HG03457 (cell line): ENCODE measurements around the gene PLEKHG5.

ENCODE experiments used
- ATAC-seq: cut with Tn5 transposase; IDR thresholded peaks from one replicate; pipeline ENCODE4 v1.9.1; 2021; ENCODE audit warnings: moderate number of reproducible peaks; ENCODE audit not compliant: unreplicated experiment

PLEKHG5 gene, protein sequence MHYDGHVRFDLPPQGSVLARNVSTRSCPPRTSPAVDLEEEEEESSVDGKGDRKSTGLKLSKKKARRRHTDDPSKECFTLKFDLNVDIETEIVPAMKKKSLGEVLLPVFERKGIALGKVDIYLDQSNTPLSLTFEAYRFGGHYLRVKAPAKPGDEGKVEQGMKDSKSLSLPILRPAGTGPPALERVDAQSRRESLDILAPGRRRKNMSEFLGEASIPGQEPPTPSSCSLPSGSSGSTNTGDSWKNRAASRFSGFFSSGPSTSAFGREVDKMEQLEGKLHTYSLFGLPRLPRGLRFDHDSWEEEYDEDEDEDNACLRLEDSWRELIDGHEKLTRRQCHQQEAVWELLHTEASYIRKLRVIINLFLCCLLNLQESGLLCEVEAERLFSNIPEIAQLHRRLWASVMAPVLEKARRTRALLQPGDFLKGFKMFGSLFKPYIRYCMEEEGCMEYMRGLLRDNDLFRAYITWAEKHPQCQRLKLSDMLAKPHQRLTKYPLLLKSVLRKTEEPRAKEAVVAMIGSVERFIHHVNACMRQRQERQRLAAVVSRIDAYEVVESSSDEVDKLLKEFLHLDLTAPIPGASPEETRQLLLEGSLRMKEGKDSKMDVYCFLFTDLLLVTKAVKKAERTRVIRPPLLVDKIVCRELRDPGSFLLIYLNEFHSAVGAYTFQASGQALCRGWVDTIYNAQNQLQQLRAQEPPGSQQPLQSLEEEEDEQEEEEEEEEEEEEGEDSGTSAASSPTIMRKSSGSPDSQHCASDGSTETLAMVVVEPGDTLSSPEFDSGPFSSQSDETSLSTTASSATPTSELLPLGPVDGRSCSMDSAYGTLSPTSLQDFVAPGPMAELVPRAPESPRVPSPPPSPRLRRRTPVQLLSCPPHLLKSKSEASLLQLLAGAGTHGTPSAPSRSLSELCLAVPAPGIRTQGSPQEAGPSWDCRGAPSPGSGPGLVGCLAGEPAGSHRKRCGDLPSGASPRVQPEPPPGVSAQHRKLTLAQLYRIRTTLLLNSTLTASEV

DNA sequence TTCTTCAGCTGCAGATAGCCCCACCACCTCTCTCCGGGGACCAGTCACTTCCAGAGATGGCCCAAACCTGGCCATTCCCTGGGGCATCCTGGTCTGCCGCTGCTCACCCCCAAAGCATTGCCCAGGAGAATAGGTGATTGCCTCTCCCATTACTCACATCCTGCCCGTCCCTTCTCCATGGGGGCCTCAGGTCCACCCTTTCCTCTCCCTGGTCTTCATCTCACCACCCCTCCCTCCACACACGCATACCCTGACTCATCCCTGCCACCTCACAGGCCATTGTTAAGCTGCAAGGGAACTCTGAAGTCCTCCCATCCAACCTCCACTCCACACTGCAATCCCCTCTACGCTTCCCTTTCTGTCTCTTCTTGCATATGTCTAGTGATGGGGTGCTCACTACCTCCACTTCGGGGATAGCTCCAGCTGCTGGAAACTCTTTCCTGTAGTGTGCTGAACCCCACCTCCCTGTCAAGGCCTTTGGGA is at the start of gene PLEKHG5:
TSS of gene PLEKHG5 (minus strand) at position 188 of the 483 bp plus-strand sequence. CDS start 14,096 bp downstream, outside the sequence.
- no peak for ATAC-seq

DNA sequence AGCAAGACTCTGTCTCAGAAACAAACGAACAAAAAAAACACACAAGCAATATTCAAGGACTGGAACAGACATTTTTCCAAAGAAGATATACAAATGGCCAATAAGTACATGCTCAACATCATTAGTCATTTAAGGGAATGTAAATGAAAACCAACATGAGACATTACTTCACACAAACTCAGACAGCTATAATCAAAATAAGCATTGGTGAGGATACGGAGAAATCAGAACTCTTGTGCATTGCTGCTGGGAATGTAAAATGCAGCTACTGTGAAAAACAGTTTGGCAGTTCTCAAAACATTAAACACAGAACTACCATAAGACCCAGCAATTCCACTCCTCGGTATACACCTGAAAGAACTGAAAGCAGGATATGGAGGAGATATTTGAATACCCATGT is 47.5 kb upstream of the PLEKHG5 start:
- no peak for ATAC-seq

DNA sequence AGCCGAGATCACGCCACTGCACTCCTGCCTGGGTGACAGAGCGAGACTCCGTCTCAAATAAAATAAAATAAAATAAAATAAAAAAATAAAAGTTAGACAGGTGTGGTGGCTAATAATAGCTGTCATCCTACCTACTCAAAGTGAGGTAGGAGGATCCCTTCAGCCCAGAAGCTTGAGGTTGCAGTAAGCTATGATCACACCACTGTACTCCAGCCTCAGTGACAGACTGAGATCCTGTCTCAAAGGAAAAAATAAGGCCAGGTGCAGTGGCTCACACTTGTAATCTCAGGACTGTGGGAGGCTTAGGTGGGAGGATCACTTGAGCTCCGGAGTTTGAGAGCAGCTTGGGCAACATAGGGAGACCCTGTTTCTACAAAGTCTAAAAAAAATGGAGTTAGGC is 44.8 kb upstream of the PLEKHG5 start:
- ATAC-seq: no peak

DNA sequence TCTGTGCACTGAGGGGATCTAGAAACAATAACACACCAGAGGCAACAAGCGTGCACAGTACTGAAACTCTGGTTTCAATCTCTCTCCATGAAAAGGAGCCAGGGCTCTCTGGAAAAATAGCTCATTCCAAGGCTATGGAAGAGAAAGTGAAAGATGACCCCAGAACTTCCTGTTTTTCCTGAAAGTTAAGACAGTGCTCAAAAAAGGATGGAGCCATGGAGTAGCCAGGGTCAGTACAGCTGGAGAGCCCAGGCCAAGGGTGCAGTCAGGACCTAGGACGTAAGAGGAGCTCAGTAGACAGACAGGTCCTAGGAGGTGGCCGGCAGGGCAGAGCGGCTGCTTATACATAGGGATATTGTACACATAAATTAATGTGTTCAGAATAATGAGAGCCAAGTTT is 43.7 kb upstream of the PLEKHG5 start:
- no peak for ATAC-seq

DNA sequence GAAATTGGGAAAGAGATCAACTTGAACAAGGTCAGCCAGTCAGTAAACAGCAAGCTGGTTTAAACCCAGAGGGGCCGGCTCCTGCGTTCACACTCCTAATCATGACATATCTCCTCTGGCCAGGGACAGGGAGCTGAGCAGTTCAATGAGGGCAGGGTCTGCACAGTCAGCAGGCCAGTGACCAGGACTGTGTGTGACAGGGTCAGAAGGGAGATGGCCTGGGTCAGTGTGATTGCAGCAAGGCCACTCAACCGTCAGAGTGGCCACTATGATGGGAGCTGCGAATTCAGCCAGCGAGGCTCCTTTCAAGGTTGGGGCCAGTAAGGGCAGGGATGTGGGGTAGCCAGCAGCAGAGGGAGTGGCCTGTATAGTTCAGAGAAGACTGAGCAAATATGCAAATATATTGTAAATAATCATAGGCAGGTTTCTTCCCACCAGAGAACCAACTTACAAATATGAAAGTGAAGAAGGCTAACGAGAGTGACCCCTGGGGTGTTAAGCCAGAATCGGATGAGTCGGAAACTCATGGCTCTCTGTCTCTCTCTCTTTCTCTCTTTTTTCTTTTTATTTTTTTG is 42.9 kb upstream of the PLEKHG5 start:
- no peak for ATAC-seq

DNA sequence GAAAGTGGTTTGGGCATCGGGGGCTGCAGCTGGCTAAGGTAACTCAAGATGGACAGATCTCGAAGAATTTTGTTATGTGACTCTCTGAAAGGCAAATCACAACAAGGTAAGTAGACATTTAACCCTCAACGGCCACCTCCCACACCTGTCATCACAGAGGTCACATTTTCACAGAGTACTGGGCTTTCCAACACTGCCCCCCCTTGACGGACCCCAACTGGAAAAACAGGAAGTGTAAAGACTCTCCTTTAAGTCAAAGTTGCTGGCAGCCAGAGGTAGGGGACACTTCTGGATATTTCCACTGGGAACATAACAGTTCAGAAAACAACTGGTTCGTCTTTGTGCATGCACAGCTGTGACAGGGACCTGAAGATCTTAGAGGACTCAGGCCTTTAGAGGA is 40.5 kb upstream of the PLEKHG5 start:
- no peak for ATAC-seq

DNA sequence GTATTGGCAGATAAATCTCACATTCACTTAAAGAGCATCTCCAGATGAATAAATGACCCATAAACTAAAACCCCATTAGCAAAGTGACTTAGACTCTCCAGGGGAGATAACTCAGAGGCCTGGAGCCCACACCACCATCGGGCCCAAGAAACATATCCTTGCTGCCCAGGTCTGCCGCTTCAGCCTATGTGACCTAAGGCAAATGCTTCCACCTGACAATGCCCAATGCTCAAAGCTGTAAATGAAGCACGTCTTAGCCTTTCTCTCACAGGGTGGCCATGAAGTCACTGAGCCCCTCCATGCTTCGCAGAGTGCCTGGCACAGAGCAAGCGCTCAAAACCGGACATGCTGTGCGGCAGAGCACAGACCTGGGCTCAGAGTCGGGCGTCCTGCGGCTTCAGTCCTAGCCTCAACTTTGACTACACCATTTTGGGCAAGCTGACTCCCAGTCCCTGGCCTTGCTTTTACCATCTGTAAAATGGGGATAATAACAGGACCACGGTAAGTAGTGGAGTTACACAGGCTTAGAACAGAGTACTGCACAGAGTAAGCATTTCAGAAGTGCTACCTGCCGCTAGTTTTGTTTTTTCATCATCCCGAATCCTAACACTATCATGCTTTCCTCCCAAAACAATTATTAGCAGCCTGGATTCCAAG is 39.2 kb upstream of the PLEKHG5 start:
- ATAC-seq: no peak

DNA sequence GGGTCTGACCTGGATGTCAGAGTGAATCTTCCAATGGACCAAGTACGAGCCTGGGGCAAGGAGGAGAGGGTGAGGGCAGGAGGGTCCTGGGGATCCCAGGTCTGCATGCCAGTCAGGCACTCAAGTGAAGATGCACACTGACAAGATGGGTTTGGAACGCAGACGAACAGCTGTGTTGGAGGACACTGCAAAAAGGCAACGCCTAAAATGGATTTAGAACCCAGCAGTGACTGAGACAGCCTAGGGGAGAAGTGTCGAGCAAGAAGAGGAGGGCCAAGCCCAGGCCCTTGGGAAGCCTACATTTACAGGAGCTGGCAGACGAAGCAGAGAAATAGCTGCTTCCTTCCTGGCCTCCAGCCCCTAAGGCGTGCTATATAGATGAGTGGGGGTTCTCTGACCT is 37.0 kb upstream of the PLEKHG5 start:
- no peak for ATAC-seq

DNA sequence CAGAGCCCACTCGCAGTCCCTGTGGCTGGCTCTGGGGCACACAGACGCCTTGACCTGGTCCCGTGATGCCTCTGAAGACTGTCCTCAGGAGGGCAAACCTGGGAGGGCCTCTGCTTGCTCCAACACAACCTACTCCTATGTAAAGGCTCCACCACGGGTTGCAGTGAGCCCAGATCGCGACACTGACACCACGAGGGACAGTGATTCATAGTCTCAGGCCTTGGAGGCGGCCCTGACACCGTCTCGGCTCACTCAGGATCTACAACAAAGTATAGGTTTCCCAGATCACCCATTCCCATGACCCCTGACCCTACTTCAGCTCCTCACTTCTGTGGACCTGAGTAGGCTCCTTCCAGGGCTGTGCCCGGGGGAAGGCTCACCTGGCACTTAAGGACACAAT is 34.8 kb upstream of the PLEKHG5 start:
- ATAC-seq: no peak

DNA sequence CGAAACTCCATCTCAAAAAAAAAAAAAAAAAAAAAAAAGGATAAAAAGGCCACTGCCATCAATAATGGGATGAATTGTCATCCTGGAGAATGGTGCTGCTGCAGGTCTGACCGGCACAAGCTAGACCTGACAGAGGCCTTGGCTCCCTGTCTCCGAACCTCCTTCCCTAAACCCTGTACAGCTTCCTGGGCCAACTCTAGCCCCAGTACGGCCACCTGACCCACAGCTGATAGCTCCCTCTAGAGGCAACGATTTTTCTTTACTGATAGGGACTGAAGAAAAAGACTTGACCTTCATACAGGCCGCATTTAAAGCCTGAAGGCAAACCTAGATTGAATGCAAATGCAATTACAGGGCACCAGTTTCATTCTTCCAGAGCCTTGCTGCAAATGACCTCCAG is 32.1 kb upstream of the PLEKHG5 start:
- ATAC-seq: no peak

DNA sequence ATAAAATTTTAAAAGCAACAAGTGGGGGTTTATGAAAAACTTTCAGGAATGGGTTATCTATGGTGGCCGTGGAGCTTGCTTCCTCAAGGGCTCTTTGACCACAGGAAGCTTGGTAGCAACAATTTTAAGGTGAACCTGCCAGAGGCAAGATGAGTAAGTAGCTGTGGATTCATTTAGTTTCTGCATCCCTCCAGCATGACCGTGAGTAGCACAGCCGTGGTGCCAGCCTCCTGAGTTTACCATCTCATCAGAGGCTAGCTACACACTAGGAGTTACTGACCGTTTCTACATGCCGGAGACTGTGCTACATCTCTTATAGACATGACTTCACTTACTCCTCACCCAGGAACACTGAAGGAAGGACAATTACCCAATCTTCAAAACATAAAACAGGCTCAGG is 30.1 kb upstream of the PLEKHG5 start:
- no peak for ATAC-seq

DNA sequence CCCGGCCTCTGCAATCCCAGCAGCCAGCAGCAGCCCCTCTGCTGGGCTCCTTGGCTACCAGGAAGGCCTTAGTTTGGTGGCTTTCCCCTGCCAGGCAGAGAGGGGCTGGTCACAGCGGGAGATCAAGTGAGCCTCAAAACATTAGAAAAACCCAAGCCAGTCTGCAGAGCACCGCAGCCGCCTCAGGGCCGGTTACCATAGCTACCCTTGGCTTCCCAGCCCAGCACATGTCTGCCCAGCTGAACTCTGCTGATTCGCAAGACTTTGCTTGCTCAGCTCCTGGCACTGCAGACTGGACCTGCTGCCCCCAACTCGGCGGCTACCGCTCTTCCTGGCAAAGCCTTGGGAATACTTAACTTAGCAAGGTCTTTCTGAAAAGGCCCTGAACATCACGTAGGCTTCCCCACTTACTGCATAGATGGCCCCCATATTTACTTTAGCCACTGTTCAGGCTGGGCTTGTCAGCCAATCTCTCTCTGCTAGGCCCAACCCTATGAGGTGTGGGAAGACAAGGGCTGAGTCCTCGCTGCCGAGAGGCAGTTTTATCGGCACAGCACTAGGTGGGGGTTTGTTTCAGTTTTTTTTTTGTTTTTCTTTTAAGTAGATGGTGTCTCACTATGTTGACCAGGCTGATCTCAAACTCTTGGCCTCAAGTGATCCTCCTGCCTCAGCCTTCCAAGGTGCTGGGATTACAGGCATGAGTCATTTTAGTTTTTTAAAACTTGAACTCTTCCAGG is 28.6 kb upstream of the PLEKHG5 start:
- no peak for ATAC-seq

DNA sequence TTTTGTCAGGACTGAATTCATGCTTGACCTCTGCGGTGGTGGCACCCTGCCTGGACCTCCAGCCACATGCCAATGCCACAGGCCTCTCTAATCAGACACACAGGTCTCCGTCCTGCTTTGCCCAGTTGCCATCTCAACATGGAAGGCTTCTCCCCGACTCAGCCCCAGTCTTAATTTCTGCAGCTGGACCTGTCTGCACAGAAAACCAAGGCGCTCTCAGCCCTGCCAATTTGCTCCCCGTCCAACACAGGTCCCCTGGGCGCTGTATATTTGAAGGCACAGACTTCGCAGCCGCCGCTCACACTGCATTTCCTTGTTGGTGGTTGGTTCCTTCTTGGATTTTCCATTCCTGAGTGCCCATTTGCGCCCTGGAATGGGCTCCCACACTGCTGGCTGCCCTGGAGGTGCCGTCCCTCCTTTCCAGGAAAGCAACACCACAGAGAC is 28.0 kb upstream of the PLEKHG5 start:
- ATAC-seq: no peak

DNA sequence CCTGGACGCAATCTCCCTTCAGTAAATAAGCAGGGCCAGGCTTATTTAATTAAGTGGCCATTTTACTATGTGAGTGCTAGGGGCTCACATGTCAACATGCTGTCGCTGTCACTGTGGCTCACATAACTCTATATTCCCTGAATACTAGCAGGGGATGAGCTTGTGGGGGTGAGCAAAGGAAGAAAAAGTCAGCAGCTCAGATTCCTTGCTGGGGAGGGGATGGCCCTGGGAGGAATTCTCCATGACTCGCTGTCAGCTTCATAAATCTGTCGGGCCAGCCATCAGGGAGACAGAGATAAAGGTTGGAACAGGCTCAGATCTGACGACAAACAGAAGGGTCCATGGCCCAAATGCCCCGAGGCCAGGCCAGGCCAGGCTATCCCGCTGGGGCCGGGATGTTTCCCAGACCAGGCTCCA is 26.0 kb upstream of the PLEKHG5 start:
- no peak for ATAC-seq

DNA sequence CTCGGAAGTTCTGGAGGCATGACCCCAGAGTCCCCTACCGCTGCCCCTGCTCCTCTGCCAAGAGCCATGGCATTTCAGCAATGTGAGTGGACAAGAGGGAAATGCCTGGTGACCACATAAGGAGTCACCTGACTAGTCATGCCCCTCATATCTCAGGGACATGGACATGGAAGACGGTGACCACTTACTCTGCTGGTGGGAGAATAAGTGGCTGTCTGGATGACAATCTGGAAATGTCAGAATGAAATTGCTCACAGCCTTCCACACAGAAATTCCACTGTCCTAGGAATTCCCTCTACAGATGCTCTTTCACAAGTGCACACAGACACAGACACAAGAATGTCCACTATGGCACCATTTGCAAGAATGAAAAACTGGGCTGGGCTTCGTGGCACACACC is 24.3 kb upstream of the PLEKHG5 start:
- ATAC-seq: no peak

DNA sequence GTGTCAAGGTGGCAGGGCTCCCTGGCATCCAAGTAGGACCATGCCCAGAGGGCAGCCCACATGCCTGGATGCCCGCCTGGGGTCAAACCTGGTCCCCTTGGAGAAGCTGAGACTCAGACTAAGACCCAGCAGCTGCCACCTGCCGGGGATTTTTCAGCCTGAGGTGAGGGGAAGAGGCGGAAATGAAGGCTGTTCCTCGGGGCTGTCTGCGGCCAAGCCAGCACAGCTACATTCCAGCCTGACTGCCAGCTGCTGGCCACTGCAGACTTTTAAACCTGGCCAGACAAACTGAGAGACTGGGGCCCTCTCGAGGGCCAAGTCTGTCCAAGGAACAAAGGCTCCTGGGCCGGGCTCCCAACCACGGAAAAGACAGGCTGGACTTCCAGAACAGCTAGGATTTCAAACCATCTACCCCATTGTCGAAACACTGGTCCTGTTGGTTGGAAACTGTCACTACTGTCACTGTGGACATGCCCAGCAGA is 21.9 kb upstream of the PLEKHG5 start:
- no peak for ATAC-seq

DNA sequence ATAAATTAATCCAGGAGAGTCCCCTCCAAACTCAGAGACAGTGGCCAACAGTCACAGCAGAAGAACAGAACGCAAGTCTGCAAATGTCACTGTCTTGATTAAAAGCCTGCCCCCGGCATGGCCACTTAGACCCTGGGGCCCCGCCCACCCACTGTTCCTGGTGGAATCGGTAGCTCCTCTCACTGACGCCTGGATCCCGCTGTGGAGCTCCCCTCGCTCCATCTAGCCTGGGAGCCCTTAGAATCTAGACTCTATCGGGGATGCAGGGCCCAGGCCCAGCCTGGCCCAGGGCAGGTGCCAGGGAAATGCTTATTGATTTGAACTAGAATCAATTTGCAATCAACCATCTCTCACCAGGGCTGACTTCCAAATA is 21.4 kb upstream of the PLEKHG5 start:
- ATAC-seq: no peak

DNA sequence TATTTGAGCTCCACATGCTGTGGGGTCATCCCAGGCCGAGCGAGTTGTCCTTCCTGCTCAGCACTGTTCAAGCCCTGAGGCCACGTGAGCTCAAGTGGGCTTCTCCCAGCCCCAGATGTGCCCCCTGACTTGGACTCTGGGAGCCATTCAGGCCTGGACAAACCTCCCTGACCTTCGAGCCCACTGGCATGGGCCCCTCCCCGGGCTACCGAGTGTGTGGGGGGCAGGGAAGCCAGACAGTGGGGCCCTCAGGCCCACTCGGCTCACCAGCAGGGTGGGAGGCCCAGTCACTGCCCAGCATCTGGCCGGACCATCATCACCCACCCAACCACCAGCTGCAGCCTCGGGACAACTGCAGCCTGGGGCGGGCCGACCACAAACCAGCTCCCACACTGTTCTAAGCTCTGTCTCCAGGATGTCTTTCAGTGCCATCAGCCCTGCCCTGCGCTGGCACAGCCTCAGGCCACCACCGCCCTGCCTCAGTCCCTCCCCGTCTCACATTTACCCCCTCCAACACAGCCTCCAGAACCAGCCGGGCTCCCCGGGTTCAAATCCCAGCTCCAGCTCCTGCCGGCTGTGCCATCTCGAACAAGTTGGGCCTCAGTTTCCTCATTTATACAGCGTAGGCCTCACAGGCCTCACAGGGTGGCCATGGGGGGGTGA is 20.9 kb upstream of the PLEKHG5 start:
- no peak for ATAC-seq

DNA sequence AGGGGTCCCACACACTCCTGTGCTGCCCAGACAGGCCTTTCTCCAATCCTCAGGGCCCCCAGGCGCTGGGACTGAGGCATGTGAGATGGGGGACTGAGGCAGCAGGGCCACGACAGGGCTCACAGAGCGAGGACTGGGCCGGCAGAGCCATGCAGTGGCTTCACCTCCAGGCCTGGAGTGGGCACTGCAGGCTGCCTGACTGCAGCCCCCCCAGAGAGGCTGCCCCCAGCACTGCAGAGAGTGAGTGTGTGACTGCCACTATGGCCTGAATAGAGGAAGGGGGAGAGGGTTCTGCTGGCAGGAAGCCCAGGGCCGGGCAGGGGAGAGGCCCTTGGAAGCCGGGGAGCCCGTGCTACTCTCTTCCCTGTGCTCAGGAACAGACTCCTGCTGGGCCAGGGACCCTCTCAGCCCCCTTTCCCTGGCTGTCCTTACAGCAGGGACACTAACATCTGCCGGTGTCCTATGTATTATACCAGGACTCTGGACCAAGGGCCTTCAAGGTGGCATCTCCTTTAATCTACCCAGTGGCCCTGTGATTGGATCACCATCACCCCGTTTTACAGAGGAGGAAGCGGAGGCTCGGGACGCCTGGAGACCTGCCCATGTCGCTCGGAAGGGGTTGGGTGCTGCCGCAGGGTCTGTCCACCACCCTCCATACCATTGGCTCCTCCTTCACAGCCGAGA is 20.2 kb upstream of the PLEKHG5 start:
- ATAC-seq: no peak
